GM12878 (cell line): ENCODE results near the gene TNNT2. TPM values are rescaled to one million over a fixed set of nuclear protein-coding genes. Genes with fewer than 3 reads are reported as not detected.

Experiments
- ATAC-seq: fragments of 200-7000 bp; cut with Tn5 transposase; 3 replicates; pipeline ENCODE4 v1.9.1; 2020; ENCODE audit warnings: mild to moderate bottlenecking, moderate library complexity
- BruUV-seq: library from RNA; stranded (reverse); fragments of 400-500 nt; replicated peaks from 2 replicates; lab custom pipeline; 2021; lab: Mats Ljungman, UMichigan
- CTCF ChIA-PET: fragments of 300-600 bp; sonication (Branson Sonifier 250); formaldehyde crosslinking; extraction: SDS; loops from one replicate; lab custom pipeline; 2021; ENCODE audit warnings: inconsistent platforms; lab: Yijun Ruan, JAX
- POLR2A ChIA-PET: fragments of 350-600 bp; formaldehyde crosslinking; extraction: SDS; loops from one replicate; lab custom pipeline; 2021; ENCODE audit warnings: inconsistent platforms; lab: Charles Lee
- RAD21 ChIA-PET: fragments of 300-600 bp; sonication (Branson Sonifier 250); formaldehyde crosslinking; loops from one replicate; lab custom pipeline; 2023; ENCODE audit warnings: antibody characterized with exemption; ENCODE audit not compliant: unreplicated experiment; lab: Charles Lee
- SMC1A ChIA-PET: fragments of 300-600 bp; sonication (Branson Sonifier 250); formaldehyde crosslinking; loops from one replicate; lab custom pipeline; 2023; ENCODE audit not compliant: unreplicated experiment, uncharacterized antibody; lab: Charles Lee
- DNase-seq: peaks from one replicate; pipeline ENCODE4 v3.0.0-alpha.2; 2011; ENCODE audit warnings: low read depth, low spot score
- FAIRE-seq: peaks from 3 replicates; lab custom pipeline; 2011; peaks lifted over from hg19 to GRCh38; lab: Jason Lieb, UNC
- H2AFZ ChIP-seq: 2 replicates; pipeline ENCODE4 v1.6.0; 2011; ENCODE audit warnings: low read depth, low read length, control low read depth; ENCODE audit not compliant: control insufficient read depth
- H3K27ac ChIP-seq: 2 replicates; pipeline ENCODE4 v1.5.1; 2011; ENCODE audit warnings: control low read depth; ENCODE audit not compliant: control insufficient read depth, insufficient read depth
- H3K27me3 ChIP-seq, 2 experiments: replicated peaks in 1 of 2; 2 replicates each; pipeline versions ENCODE4 v1.6.0 to v1.6.1; 2011; ENCODE audit warnings: low read length in 1 of 2; ENCODE audit not compliant: control insufficient read depth in 2 of 2, insufficient read depth in 2 of 2
- H3K36me3 ChIP-seq, 2 experiments: 2 replicates each; pipeline ENCODE4 v1.5.1; 2011; ENCODE audit warnings: low read length in 1 of 2; ENCODE audit not compliant: control insufficient read depth in 2 of 2, insufficient read depth in 2 of 2
- H3K4me1 ChIP-seq: 2 replicates; pipeline ENCODE4 v1.6.1; 2011; ENCODE audit warnings: mild to moderate bottlenecking, low read length, moderate library complexity, mixed read lengths; ENCODE audit not compliant: control insufficient read depth, insufficient read depth
- H3K4me2 ChIP-seq: 2 replicates; pipeline ENCODE4 v1.6.0; 2011; ENCODE audit warnings: control low read depth; ENCODE audit not compliant: control insufficient read depth, insufficient read depth
- H3K4me3 ChIP-seq: fragments of 200-600 bp; sonication (generic); 2 replicates; pipeline ENCODE4 v1.5.1; 2016
- H3K79me2 ChIP-seq: 2 replicates; pipeline ENCODE4 v1.6.0; 2011; ENCODE audit warnings: low read length; ENCODE audit not compliant: control insufficient read depth, insufficient read depth
- H3K9ac ChIP-seq: 2 replicates; pipeline ENCODE4 v1.8.0; 2011; ENCODE audit warnings: low read length, control low read depth, mixed read lengths; ENCODE audit not compliant: control insufficient read depth, insufficient read depth
- H3K9me3 ChIP-seq: replicated peaks from 3 replicates; pipeline ENCODE4 v1.5.1; 2011; ENCODE audit warnings: mild to moderate bottlenecking, low read length; ENCODE audit not compliant: control insufficient read depth, insufficient read depth
- H4K20me1 ChIP-seq: 2 replicates; pipeline ENCODE4 v1.6.0; 2011; ENCODE audit not compliant: control insufficient read depth, insufficient read depth
- BMI1 ChIP-seq: fragments of 450-650 bp; IDR thresholded peaks from 2 replicates; pipeline ENCODE4 v1.6.1; 2016; ENCODE audit warnings: mild to moderate bottlenecking, moderate library complexity, borderline replicate concordance
- EZH2 ChIP-seq: IDR thresholded peaks from 2 replicates; pipeline ENCODE4 v1.6.1; 2012; ENCODE audit warnings: low read depth, mild to moderate bottlenecking, control low read depth, inconsistent platforms, low read length, borderline replicate concordance; ENCODE audit not compliant: control insufficient read depth
- FOS ChIP-seq: IDR thresholded peaks from 3 replicates; pipeline ENCODE4 v1.6.1; 2011; ENCODE audit warnings: borderline replicate concordance; ENCODE audit not compliant: insufficient read length; ENCODE audit errors: extremely low read depth
- HDAC6 ChIP-seq: fragments of 200-600 bp; sonication (generic); IDR thresholded peaks from one replicate; pipeline ENCODE4 v1.8.0; 2017; ENCODE audit warnings: antibody characterized with exemption; ENCODE audit not compliant: unreplicated experiment
- NFIC ChIP-seq: IDR thresholded peaks from 2 replicates; pipeline ENCODE4 v1.6.1; 2012; ENCODE audit warnings: low read depth, mild to moderate bottlenecking, inconsistent platforms, low read length, moderate library complexity
- RCOR1 ChIP-seq: conservative IDR thresholded peaks from 2 replicates; pipeline ENCODE4 v1.6.1; 2012; ENCODE audit warnings: low read depth, low read length, improper control_type of control experiment
- RELA ChIP-seq: fragments of 450-650 bp; IDR thresholded peaks from 2 replicates; pipeline ENCODE4 v1.8.0; 2014; ENCODE audit warnings: borderline replicate concordance; ENCODE audit not compliant: partially characterized antibody
- SREBF1 ChIP-seq: IDR thresholded peaks from 2 replicates; pipeline ENCODE4 v1.6.1; 2012; ENCODE audit warnings: mild to moderate bottlenecking, low read length
- WGBS: methylation state at CpG from one replicate; pipeline ENCODE4 v1.1.6; 2016; ENCODE audit warnings: low lambda C conversion rate; ENCODE audit not compliant: insufficient replicate concordance, insufficient coverage; ENCODE audit errors: missing lambda C conversion rate; 5-methylcytosine and 5-hydroxymethylcytosine counted together
- in situ Hi-C: fragments of 300-500 bp; cut with MboI; formaldehyde crosslinking; loops from 9 replicates; pipeline ENCODE4 v1.14.3; 2018; ENCODE audit warnings: mixed read lengths
- intact Hi-C: fragments of 100-400 bp; cut with micrococcal nuclease; formaldehyde crosslinking; loops from one replicate; pipeline ENCODE4 v1.14.2; 2022; ENCODE audit not compliant: unreplicated experiment
- polyA plus RNA-seq, 11 experiments: library from polyadenylated mRNA; depleted of rRNA in 4 of 11; unstranded in 6 of 11; stranded (reverse) in 5 of 11; fragments of >200 nt; fragmentation: Nextera tagmentation in 4 of 11; fragmentation: Illumina TruSeq in 1 of 11; extraction: Ambion mirVana in 4 of 11; extraction: Trizol in 1 of 11; gene quantifications; 1 replicate in 1 of 11; 2 replicates in 10 of 11; pipeline versions ENCODE4 v1.2.1 to v1.2.3, GENCODE V29; 2011 to 2016; ENCODE audit warnings: inconsistent platforms in 2 of 11, missing spikeins in 2 of 11, low read depth in 1 of 11
- total RNA-seq, 4 experiments: library from RNA; depleted of rRNA in 3 of 4; stranded (reverse); fragments of >200 nt in 3 of 4; fragmentation: Illumina TruSeq in 1 of 4; extraction: Trizol in 1 of 4; gene quantifications; 2 replicates each; pipeline versions ENCODE4 v1.2.1 to v1.2.3, GENCODE V29; 2013 to 2021

The TNNT2 gene
- total and polyA plus RNA-seq, 10 of the 15 experiments (the other 5 are each of a cell fraction or from before 2014, with no cell fraction given) = 2.2 TPM; not detected in 9

DNA sequence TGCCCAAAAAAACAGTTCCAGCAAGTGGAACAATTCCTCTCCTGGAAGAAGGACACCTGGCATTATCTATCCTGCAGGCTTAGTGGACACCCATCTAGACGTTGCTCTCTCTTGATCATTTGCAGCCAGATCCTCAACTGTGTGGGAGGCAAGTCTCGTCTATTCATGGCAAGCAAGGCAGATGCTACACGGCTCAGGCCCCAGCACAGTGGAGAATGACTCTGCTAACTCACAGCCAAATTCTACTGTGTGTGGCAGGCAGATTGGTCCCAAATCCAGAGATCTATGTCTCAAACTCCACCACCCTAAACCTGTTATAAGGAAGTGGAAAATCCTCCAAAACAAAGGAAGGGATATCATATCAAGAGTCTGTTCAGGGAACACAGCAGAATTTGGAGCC lies 7.0 kb downstream of the TNNT2 start:
- SMC1A ChIA-PET = no interaction called here
- Histone ChIP-seq H3K79me2 (no peaks in the 10 kb centered on the region), H3K4me3 (no peak overlapping the region), H3K27me3 (peaks cover 3 to 6% of the 10 kb centered on the region in 2 experiments; a peak in 3 of 4 replicates), H3K36me3 (no peaks in the 10 kb centered on the region), H3K9me3 (no peaks in the 10 kb centered on the region)
- no peak for FAIRE-seq
- no TSS peak for BruUV-seq
- no peak for ATAC-seq
- in situ Hi-C loops (no loop called here), intact Hi-C loops (no loop called here)
- TF ChIP-seq SREBF1 = no peak
- TF ChIP-seq, all 136 proteins: peak for 0
- H3K9ac ChIP-seq = no peak overlapping the region
- H2AFZ ChIP-seq = no peak overlapping the region
- no peaks in the 10 kb centered on the region for H4K20me1 ChIP-seq
- no peak for DNase-seq
- ChIA-PET RAD21 (no interaction called here), CTCF (interaction anchor here (1.1 kb wide), 1 partner anchor 12 kb away, joined by 3 read pairs; no protein-coding TSS in a partner anchor), POLR2A (no interaction called here)
- H3K4me2 ChIP-seq = no peak overlapping the region
- no peaks in the 10 kb centered on the region for H3K4me1 ChIP-seq
- no peak overlapping the region for H3K27ac ChIP-seq
- 0% methylated on average over 3 of the region's 3 CpGs for WGBS

GRCh38 chr1:201369209-201369608 lies 8.3 kb downstream of the TNNT2 start:
- no peak for FAIRE-seq
- Histone ChIP-seq H3K36me3 (no peaks in the 10 kb centered on the region), H3K9ac (no peak overlapping the region), H3K4me3 (no peak overlapping the region), H3K4me1 (no peaks in the 10 kb centered on the region), H3K4me2 (no peak overlapping the region), H4K20me1 (no peaks in the 10 kb centered on the region), H3K27ac (no peak overlapping the region), H2AFZ (no peak overlapping the region), H3K79me2 (no peaks in the 10 kb centered on the region), H3K27me3 (peaks cover 3 to 6% of the 10 kb centered on the region in 2 experiments; a peak in 3 of 4 replicates), H3K9me3 (no peaks in the 10 kb centered on the region)
- in situ Hi-C loops = no loop called here
- ChIA-PET RAD21 (no interaction called here), POLR2A (interaction anchor here (0.7 kb wide), 1 partner anchor 48 kb away, joined by 3 read pairs; no protein-coding TSS in a partner anchor), SMC1A (no interaction called here), CTCF (interaction anchor here (1.0 kb wide), 1 partner anchor 45 kb away, joined by 3 read pairs; no protein-coding TSS in a partner anchor)
- TF ChIP-seq EZH2 = no peak
- TF ChIP-seq RELA = no peak
- TF ChIP-seq RCOR1 = no peak
- TF ChIP-seq FOS = no peak
- no peak for TF ChIP-seq NFIC
- TF ChIP-seq HDAC6 = no peak
- TF ChIP-seq BMI1 = no peak
- no TSS peak for BruUV-seq
- intact Hi-C loops = loop anchor here (10.0 kb wide), 1 partner anchor 284 kb away; no protein-coding TSS in a partner anchor
- 35% methylated on average over 6 of the region's 6 CpGs for WGBS
- DNase-seq = no peak
- no peak for ATAC-seq
